GM18861 (cell line): ENCODE data around the gene RGL1.

ENCODE experiments used
- ATAC-seq: cut with Tn5 transposase; IDR thresholded peaks from one replicate; pipeline ENCODE4 v1.9.1; 2021; ENCODE audit not compliant: unreplicated experiment

RGL1 gene

DNA sequence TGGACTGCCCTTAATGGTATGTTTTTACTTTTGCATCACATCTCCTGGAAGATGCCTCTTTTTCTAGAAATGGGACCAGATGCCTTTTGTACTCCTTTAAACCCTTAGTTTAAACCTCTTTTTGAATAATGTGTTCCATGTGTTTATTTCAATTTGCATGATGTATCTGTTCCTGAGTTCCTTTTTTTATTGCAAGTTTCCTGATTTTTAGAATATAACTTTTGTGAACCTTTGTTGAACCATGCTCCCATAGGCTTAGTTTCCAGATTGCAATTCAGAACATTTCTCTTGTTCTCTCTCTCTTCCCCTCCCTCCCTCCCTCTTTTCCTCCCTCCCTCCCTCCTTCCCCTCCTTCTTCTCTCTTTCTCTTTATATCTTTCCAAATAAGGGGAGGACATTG, 81.9 kb downstream of the RGL1 start:
- no peak for ATAC-seq

DNA sequence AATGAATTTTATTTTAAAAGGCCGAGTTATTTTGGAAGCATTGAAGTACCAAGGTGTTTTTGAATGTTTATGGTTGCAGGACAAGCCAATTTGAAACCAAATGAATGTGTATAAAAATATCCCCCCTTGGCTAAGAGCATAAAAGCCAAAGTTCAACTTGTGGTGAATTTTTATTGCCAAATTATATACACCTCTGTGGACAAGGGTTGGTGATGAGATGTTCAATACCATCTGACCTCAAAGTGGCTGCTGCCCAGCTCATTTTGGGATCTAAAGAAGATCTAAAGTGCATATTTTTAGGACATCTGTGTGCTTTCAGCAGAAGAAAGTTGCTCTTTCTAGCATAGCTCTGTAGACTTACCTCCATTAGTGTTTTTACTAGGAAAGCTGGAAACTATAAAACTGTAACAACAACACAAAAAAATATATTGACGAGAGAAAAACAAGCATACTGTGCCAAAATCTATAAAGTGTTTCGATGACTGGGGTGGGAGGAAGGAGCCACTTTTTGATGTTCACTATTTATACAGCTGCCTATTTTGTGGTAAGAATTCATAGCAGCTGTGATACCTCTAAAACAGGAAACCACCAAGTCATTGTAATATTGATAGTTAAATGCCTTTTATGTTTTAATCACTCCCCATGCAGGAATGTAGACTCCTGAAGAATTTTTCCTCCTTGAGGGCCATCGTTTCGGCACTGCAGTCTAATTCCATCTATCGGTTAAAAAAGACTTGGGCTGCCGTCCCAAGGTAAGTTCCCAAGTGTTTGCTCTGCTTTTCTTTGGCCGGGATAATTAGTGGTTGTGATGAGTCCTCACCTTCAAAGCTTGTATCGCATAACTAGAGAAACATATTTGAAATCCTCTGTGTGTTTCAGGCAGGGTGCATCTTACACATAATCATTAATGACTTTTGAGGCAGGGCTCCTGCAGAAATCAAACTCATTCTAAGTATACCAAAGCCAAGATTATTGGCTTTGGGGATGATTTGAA, 83.2 kb downstream of the RGL1 start:
- no peak for ATAC-seq

GRCh38 chr1:183889095-183889494, 84.2 kb downstream of the RGL1 start:
- no peak for ATAC-seq

DNA sequence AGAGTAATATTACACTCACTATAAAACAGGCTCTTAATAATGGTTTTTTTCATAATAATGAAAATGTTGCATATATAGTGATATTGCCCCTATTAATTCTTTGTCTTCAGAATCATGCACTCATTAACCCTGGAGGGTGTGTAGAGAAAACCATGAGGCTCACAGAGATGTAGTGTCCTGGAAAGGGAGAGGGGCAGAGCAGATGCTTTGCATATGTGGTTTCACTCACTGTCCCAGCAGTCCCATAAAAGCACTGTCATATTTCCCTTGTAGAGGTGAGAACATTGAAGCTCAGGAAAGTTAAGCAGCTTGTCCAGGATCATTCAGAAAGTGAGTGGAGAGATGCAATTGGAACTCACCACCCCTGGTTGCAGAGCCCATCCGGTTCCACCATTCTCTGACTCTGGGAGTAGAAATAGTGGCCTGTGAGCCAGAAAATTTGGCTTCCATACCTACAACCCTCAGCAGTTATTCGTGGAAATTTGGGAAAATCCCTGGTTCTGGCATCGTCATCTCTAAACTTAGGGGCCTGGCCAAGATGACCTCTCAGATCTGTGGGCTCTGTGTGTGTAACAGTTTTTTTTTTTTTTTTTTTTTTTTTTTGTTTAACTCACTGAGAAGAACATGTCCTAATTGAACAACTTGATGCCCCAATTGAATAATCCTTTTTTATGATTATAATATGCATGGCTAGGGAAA, 86.4 kb downstream of the RGL1 start:
- peak; percentile 78 for ATAC-seq

DNA sequence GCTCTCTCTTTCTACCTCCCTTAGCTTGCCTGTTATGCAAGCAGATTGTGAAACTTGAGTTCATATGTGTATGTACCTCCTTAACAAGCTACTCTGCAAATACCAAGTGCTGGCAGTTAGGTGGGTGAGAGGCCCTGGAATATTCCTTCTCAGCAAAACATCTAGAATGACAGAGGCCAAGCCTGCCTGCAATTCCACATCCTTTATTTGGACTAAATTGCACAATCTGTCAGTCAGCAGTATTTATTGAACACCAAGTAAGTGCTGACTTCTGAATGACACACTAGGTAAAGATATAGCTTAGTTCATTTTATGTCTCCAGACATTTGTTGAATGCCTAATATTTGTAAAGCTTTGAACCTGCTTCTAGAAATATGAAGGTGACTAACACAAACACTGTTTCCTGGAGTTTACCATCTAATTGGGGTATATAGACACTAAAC, 87.5 kb downstream of the RGL1 start:
- no peak for ATAC-seq

DNA sequence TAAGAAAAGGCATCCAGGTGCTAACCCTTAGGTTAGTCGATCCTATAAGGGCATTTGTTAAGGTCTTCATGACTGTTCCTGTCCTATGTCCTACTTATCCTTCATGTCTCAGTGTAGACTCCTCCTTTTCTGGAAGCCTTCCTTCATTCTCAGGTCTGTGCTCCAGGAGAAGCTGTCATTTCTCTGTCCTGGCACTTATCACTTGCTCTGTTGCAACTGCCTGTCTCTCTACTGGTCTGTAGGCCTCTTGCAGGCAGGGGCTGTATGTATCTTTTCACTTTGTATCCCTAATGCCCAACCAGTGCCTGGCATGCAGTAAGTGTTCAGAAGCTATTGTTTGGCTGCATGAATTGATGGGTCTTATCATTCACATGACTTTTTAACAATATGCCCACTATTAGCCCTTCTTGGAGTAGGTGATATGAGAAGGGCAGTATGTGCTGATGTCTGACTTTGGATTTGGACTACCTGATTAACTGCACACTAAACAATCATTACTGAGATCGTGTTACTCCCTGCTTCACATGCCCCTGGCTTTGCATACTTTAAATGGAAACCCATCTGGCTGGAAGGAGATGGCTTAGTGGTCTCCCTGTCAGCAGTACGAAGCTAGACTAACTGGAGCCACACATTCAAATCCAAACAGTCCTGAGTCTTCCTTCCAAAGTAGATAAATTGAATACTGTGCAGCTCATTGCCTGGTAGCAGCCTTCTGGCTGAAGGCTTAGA, 88.8 kb downstream of the RGL1 start:
- ATAC-seq, result no peak

DNA sequence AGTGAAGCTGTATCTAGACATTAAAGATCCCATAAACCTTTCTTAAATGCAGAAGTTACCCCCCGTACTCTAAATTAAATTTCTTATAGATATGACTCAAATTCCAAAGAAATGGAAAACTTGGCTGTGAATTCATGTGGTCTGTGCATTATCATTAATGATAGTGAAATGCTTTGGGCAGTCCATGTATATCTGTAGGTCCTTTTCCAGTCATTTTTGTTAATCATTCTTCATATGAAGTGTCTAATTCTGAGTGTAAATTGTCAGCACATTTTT, 89.3 kb downstream of the RGL1 start:
- ATAC-seq, result no peak

DNA sequence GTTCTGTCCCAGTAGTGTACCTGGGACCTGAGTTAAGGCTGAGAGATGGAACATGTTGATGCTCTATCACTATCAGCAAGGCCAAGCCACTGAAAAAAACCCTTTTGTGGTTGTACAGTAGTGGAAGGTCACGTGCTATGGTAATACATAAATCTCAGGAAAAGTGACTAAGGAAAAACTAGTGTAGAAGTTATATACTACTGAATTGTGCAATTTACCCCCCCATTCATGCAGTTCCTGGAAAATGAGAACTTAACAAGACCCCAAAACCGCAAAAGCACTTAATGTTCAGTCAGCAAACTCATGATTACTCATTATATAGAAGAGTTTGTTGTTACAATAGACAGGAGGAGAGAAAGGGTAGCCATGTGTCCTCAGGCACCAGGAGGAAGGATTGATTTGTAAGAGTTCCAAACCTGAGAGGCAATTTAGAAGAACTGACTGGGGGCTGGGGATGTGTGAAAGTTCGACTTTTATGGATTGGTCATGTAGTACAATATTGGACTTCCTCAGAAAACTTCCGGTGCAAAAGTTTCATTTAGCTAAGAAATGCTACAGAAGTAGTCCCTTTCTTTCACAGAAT, 91.6 kb downstream of the RGL1 start:
- no peak for ATAC-seq

DNA sequence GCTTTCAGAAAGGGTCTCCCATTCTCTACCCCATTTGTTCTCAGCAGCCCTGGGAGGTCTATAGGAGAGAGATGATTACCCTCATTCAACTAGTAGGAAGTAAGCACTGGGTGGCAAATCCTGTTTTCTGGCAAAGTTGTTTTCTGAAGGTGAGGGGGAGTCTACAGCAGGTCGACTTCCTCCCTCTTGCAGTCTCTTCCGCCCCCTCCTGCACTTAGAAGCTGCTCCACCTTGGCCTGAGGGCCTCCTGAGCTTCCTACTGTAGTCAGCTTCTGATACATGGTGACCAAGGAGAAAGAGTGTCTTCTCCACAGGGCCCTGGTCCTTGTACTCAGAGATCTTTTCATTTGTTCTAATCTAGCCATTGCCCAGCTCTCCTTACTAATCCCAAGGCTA, 93.1 kb downstream of the RGL1 start:
- no peak for ATAC-seq

DNA sequence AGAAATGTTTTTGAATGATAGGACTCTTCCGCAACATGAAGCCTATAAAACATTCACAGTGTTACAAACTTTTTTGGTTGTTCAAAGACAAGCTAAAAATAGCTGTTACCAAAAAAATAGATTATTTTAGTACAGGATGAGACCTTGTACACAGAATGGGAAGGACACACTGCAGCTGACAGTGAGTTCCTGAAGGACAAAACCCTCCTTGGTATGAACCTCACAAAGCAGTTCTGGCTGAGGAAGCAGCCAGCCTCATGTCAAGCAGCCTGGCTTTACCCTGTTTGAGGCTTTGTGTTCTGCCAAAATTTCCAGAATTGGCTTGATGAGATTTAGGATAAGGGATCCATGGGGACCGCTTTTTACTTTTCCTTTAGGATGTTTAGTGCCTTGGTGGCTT, 93.7 kb downstream of the RGL1 start:
- no peak for ATAC-seq

- ATAC-seq, result no peak
Measured at GRCh38 chr1:183901748-183902330, 96.9 kb downstream of the RGL1 start.

DNA sequence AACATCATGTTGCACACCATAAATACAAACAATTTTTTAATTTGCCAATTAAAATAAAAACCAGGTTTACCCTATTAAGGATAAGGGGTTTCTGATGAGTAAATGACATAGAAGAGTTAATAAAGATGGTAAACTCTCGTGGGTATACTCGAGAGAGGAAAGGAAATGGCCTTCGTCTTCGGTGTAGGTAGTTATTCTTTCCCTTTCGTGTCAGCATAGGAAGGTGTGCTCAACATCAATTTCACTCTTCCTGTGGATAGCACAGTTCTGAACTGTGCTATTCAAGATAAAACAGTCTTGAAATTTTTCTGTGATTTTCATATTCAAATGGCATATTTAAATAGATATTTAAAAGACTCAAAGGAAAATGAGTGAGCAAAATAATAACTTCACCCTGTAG, 98.2 kb downstream of the RGL1 start:
- no peak for ATAC-seq

GRCh38 chr1:183905508-183906113, 100.7 kb downstream of the RGL1 start:
- ATAC-seq, result no peak

DNA sequence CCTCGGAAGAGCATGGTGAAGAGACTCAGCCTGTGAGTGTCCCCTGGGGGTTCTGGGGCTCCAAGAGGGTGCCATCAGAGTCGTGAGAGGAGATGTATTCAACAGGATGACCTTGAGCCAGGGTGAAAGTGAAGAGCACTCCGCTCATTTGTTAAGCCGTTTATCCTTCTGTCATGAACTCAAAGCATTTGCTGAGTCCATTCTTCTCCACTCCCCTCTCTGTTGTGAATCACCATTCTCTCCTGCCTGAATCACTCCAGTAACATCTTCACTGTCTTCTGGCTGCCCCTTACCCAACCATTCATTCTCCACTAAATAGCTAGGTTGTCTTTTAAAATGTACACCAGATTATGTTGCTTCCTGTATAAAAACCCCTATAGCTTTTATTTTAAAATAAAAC, 102.2 kb downstream of the RGL1 start:
- ATAC-seq, result no peak

DNA sequence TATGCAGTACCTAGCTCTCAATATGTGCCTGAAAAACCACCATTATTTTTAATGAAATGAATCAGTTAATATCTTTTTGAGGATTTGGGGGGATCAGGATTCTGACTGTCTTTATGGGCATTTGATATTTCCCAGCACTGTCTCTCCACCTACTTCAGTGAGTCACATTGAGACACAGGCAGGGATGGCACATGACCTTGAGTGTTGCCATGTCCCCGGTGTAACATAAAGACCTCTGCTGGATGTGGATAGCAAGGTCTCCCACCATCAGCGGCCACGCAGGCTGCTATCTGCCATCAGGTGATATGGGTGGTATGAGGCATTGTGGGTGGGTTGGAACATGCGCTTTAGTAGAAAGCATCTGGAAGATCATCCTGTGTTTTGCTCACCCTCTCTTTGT, 103.2 kb downstream of the RGL1 start:
- no peak for ATAC-seq

DNA sequence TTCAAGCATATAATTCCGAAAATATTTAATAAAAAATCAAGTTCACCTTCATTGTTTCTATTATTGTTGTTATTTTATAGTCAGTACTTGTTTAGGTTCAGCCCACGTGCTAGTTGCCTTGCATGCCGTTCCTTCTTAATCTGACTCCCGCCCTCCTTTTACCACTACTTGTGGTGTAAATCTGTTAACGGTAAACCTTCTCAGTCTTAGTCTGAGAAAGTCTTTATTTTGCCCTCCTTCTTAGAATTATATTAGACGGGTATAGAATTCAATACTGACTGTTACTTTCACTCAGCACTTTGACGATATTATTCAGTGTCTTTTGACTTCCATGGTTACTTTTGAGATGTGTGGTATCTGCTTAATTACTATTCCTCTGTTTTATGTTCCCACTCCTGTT, 104.8 kb downstream of the RGL1 start:
- ATAC-seq, result no peak

- no peak for ATAC-seq
Measured at GRCh38 chr1:183910845-183911244, 105.9 kb downstream of the RGL1 start.

DNA sequence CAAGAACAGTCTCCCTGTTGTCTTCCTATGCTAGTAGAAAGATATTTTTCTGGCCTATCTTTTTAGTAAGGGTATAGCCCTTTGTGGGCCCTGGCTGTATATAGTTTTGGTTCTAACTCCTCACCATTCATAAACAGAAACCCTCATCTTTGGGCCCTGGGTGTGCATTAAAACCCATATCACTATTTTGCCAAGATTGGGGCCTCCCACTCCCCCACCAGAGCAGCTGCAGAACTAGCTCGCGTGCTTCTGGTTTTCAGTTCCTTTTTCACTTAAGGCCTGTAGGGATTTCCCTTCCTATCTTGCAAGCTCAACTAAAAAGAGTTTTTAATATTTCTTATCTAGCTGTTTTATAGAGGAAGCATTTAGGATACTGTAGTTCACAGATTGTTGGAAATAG, 106.4 kb downstream of the RGL1 start:
- peak; percentile 50 for ATAC-seq

DNA sequence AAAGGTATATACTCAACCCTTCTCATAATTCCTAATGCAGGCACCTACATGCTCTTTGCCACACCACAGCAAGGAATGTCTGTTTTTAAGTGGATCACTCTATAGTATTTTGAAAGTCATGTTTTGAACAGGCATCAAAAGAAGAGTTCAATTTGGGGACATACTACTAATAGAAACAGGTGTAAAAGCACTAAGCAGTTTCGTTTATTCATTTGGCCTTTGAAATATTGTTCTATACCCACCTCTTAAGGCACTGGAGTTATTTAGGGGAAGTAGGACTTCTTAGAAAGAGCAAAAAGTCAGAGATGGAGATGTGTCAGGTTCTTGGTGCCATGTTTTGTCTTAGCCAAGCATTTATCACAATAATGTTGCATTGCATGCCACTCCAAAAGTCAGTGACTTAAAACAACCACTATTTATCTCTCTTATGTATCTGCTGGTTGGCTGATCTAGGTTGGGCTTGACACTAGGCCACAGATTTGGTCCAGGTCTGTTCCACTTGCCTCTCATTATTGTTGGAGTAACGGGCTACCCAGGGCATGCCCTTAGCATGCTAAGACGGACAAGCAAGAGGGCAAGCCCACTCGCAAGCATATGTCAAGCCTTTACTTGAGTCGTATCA, 107.5 kb downstream of the RGL1 start:
- peak; percentile 63 for ATAC-seq

GRCh38 chr1:183913567-183913993, 108.7 kb downstream of the RGL1 start:
- no peak for ATAC-seq
